HFFc6 (cell line): ENCODE measurements around the gene GIMAP6. TPM values are rescaled to one million over a fixed set of nuclear protein-coding genes. Genes with fewer than 3 reads are reported as not detected.

ENCODE experiments used
- DNase-seq: peaks from one replicate; pipeline ENCODE4 v3.0.0-alpha.2; 2018
- H3K27ac Mint-ChIP-seq: 2 replicates; pipeline ENCODE4 v1.8.0; 2020; ENCODE audit warnings: mild to moderate bottlenecking, mixed read lengths
- H3K27me3 Mint-ChIP-seq: 2 replicates; pipeline ENCODE4 v1.8.0; 2021; ENCODE audit warnings: mild to moderate bottlenecking, moderate library complexity, mixed read lengths; ENCODE audit not compliant: insufficient read depth
- H3K36me3 Mint-ChIP-seq: 2 replicates; pipeline ENCODE4 v1.8.0; 2021; ENCODE audit warnings: low read depth, mixed read lengths
- H3K4me1 Mint-ChIP-seq: 2 replicates; pipeline ENCODE4 v1.8.0; 2020; ENCODE audit warnings: low read depth, mixed read lengths
- H3K4me3 Mint-ChIP-seq: 2 replicates; pipeline ENCODE4 v1.8.0; 2020; ENCODE audit warnings: mild to moderate bottlenecking, moderate library complexity, mixed read lengths
- H3K9me3 Mint-ChIP-seq: 2 replicates; pipeline ENCODE4 v1.8.0; 2020; ENCODE audit warnings: mild to moderate bottlenecking, mixed read lengths
- total RNA-seq, 6 experiments: library from RNA; stranded (reverse); fragmentation: NEBNext Ultra II Directional; extraction: Animal tissue kit (Norgen Biotek cat#: 25700); gene quantifications; 2 replicates in 1 of 6; 3 replicates in 5 of 6; pipeline ENCODE4 v1.2.3, GENCODE V29; 2021
- TF ChIP-seq, protein P1 (sequence below): fragments of 200-600 bp; sonication (generic); IDR thresholded peaks from 2 replicates; pipeline ENCODE4 v1.5.0; 2021; ENCODE audit warnings: antibody characterized with exemption, mild to moderate bottlenecking

GIMAP6 gene
- total RNA-seq, 6 experiments from 2014 or later, result not detected

DNA sequence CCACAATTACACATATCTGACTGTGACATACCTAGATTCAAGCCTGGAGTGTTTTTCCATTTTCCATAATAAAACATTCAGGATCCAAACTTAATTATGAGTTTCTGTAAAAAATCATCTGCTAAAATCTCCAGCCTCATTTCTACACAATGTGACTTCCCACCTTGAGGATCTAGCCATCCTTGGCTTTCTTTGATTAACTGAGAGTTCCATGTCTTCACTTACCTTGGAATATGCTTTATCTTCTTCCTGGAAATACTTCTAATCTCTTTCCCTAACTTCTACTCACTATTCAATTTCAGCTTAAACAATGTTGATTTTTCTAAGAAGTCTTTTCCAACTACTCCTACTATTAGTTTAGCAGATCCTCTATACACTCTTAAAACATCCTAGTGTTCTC lies 36.8 kb upstream of the GIMAP6 start:
- TF ChIP-seq, protein P1, sequence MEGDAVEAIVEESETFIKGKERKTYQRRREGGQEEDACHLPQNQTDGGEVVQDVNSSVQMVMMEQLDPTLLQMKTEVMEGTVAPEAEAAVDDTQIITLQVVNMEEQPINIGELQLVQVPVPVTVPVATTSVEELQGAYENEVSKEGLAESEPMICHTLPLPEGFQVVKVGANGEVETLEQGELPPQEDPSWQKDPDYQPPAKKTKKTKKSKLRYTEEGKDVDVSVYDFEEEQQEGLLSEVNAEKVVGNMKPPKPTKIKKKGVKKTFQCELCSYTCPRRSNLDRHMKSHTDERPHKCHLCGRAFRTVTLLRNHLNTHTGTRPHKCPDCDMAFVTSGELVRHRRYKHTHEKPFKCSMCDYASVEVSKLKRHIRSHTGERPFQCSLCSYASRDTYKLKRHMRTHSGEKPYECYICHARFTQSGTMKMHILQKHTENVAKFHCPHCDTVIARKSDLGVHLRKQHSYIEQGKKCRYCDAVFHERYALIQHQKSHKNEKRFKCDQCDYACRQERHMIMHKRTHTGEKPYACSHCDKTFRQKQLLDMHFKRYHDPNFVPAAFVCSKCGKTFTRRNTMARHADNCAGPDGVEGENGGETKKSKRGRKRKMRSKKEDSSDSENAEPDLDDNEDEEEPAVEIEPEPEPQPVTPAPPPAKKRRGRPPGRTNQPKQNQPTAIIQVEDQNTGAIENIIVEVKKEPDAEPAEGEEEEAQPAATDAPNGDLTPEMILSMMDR, result no peak
- peaks cover 33% of the 10 kb centered on the region for H3K9me3 Mint-ChIP-seq
- no peak overlapping the region for H3K27ac Mint-ChIP-seq
- no peaks in the 10 kb centered on the region for H3K36me3 Mint-ChIP-seq
- H3K27me3 Mint-ChIP-seq, result no peaks in the 10 kb centered on the region
- H3K4me1 Mint-ChIP-seq, result no peaks in the 10 kb centered on the region
- H3K4me3 Mint-ChIP-seq, result no peak overlapping the region
- DNase-seq, result no peak

DNA sequence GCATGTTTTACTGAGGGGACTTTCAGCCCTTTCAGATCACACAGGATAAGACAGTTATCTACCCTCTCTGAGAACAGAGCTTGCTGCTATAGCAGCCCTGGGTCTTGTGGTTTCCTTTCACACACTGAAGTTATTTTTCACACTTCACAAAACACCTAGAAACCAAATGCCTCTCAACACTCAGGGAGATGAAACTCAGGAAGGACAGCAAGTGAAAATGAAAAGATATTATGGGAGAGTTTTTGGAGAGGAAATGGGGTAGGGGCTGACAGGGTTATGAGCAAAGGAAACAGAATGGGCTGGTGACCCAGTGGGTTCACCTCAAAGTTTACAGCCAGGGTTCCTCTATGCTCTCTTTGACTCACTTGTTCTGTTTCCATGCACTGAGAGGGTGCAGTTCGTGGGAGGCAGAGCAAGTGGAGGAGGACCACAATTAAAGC lies 36.3 kb upstream of the GIMAP6 start:
- Mint-ChIP-seq H3K36me3 (no peaks in the 10 kb centered on the region), H3K4me3 (no peak overlapping the region), H3K4me1 (no peaks in the 10 kb centered on the region), H3K27me3 (no peaks in the 10 kb centered on the region), H3K9me3 (peaks cover 35% of the 10 kb centered on the region), H3K27ac (no peak overlapping the region)
- TF ChIP-seq, protein P1, result no peak
- no peak for DNase-seq

DNA sequence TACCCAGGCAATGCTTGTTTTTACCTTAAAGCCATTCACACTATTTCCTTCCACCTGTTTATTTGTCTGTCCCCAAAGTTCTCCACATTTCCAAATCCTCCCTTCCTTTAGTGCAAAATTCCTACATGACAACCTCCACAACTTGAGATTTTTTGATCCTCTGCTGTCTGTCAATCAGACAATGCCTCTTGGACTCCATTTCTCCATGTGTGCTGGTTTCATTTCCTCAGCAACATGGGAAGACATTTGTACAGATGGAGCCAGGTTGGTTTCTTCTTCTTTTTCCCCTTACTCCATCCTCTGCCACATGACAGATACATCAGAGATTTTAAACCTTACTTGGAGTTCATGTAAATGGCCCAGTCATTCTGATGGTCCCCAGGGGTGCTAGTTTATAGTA lies 34.2 kb upstream of the GIMAP6 start:
- no peak overlapping the region for H3K27ac Mint-ChIP-seq
- no peaks in the 10 kb centered on the region for H3K4me1 Mint-ChIP-seq
- no peaks in the 10 kb centered on the region for H3K36me3 Mint-ChIP-seq
- H3K27me3 Mint-ChIP-seq, result no peaks in the 10 kb centered on the region
- no peak overlapping the region for H3K4me3 Mint-ChIP-seq
- TF ChIP-seq, protein P1, result no peak
- peaks cover 36% of the 10 kb centered on the region for H3K9me3 Mint-ChIP-seq
- DNase-seq, result no peak

DNA sequence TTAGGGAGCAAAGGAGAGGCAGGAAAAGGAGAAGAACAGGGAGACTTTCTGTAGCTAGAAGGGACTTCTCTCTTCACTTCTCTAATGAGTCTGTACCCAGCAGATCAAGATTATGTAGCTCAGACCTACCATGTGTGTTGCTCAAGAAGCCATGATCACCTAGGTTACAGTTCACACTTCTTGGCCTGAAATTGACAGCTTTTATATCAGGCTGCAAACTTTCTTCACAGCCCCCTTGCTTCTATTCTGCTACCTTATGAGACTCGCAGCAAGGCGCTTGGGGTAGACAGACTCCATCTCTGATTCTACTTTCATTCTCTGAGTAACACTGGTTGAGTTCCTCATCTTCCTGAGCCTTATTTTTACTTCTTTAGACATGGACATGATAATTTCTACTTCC lies 33.7 kb upstream of the GIMAP6 start:
- Mint-ChIP-seq H3K27ac (no peak overlapping the region), H3K9me3 (peaks cover 34% of the 10 kb centered on the region), H3K4me1 (no peaks in the 10 kb centered on the region), H3K27me3 (no peaks in the 10 kb centered on the region), H3K4me3 (no peak overlapping the region), H3K36me3 (no peaks in the 10 kb centered on the region)
- TF ChIP-seq, protein P1, result no peak
- DNase-seq, result no peak

DNA sequence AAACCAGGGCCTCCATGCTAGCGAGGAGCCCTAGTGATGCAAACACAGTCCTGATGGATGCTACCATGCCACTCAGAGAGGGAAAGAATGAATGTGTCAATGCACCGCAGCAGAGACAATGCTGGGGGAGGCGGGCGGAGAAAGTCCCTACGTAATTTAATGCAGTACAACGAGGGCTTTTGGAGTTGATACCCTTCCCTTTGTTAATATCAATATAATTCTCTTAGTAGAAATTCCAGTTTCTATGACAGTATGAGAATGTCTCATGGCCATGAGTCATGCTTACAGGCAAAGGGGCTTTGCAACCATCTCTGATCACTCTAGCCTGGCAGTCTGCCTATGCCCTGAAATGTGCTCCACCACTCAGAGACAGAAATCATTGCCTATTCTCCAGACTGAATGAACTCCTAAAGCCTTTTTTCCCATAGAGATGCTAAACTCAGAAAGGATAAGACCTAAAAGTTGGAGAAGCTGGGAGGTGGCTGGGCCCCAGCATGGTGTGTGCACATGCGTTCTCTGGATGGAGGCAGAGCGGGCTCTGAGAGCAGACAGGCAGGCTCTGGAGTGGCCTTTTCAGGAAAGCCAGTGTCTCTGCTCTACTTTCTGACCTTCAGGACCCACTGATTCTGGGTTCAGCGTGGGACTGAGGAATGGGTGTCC lies 33.0 kb upstream of the GIMAP6 start:
- Mint-ChIP-seq H3K4me3 (no peak overlapping the region), H3K36me3 (no peaks in the 10 kb centered on the region), H3K4me1 (no peaks in the 10 kb centered on the region), H3K27me3 (no peaks in the 10 kb centered on the region), H3K27ac (no peak overlapping the region), H3K9me3 (peaks cover 34% of the 10 kb centered on the region)
- no peak for DNase-seq
- TF ChIP-seq, protein P1, result no peak
